ENCODE measurements around the gene TNRC18.

DNA sequence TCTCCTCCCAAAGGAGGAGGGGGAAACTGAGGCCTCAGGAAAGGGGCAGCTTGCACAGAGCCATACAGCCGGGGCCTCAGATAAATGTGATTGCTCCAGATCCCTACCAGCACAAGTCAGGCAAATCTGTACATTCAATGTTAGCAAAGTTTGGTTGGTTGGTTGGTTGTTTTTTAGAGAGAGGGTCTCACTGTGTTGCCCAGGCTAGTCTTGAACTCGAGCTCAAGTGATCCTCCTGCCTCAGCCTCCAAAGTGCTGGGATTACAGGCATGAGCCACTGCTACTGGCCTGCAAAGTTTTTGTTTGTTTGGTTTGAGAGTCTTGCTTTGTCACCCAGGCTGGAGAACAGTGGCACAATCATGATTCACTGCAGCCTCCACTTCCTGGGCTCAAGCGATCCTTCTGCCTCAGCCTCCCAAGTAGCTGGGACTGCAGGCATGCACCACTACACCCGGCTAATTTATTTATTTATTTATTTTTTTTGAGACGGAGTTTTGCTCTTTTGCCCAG is 30.0 kb upstream of the TNRC18 start:
- TF ChIP-seq EP300 (IDR thresholded peaks at IDR 0.05) (no peak), POLR2AphosphoS5 (IDR thresholded peaks at IDR 0.05) (no peak)
